Gastroesophageal sphincter (tissue), 3 donors: ENCODE measurements around the gene DDX28.
"Not testable (repeated sequence)": the region's sequence is repeated elsewhere in the genome, so short reads cannot be mapped to it uniquely, and the experiment has no call there.

ENCODE experiments used
- EP300 ChIP-seq: sonication (generic); formaldehyde crosslinking; IDR thresholded peaks from one replicate; pipeline ENCODE4 v1.6.1; 2017; ENCODE audit warnings: antibody characterized with exemption, mild to moderate bottlenecking
- POLR2A ChIP-seq, 2 donors: fragments of 450-650 bp; IDR thresholded peaks; one replicate each; pipeline ENCODE4 v1.6.1; 2017; ENCODE audit warnings: antibody characterized with exemption in 2 of 2, mild to moderate bottlenecking in 2 of 2, moderate library complexity in 1 of 2
- TF ChIP-seq, protein P1 (sequence below), 4 experiments: fragments of 200-600 bp in 2 of 4; fragments of 450-650 bp in 2 of 4; sonication (generic) in 1 of 4; IDR thresholded peaks; one replicate each; pipeline ENCODE4 v1.5.1; 2017 to 2019; ENCODE audit warnings: antibody characterized with exemption in 4 of 4, mild to moderate bottlenecking in 2 of 4, moderate library complexity in 2 of 4

DNA sequence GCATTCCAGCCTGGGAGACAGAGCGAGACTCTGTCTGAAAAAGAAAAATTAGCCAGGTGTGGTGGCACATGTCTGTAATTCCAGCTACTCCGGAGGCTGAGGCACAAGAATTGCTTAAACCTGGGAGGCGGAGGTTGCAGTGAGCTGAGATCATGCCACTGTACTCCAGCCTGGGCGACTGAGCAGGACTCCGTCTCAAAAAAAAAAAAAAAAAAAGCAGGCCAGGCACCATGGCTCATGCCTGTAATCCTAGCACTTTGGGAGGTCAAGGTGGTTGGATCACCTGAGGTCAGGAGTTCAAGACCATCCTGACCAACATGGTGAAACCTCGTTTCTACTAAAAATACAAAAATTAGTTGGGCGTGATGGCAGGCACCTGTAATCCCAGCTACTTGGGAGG, 50.7 kb downstream of the DDX28 start:
- TF ChIP-seq POLR2A (IDR thresholded peaks at IDR 0.05); EP300: not testable (repeated sequence)
- TF ChIP-seq, protein P1, sequence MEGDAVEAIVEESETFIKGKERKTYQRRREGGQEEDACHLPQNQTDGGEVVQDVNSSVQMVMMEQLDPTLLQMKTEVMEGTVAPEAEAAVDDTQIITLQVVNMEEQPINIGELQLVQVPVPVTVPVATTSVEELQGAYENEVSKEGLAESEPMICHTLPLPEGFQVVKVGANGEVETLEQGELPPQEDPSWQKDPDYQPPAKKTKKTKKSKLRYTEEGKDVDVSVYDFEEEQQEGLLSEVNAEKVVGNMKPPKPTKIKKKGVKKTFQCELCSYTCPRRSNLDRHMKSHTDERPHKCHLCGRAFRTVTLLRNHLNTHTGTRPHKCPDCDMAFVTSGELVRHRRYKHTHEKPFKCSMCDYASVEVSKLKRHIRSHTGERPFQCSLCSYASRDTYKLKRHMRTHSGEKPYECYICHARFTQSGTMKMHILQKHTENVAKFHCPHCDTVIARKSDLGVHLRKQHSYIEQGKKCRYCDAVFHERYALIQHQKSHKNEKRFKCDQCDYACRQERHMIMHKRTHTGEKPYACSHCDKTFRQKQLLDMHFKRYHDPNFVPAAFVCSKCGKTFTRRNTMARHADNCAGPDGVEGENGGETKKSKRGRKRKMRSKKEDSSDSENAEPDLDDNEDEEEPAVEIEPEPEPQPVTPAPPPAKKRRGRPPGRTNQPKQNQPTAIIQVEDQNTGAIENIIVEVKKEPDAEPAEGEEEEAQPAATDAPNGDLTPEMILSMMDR (IDR thresholded peaks at IDR 0.05) = not testable (repeated sequence)
